ENCODE results near the gene ATG3.

ATG3 gene

GRCh38 chr3:112482675-112483074, 79.1 kb downstream of the ATG3 start:
- Mint-ChIP-seq H3K27me3 (ENCODE audit: low read depth, poor library complexity) (peaks cover 3% of the 10 kb centered on the region), H3K27ac (no peak overlapping the region), H3K36me3 (ENCODE audit: low read depth) (no peaks in the 10 kb centered on the region), H3K9me3 (no peaks in the 10 kb centered on the region), H3K4me3 (no peak overlapping the region), H3K4me1 (no peaks in the 10 kb centered on the region)
- no peak for DNase-seq
- TF ChIP-seq, protein P1, sequence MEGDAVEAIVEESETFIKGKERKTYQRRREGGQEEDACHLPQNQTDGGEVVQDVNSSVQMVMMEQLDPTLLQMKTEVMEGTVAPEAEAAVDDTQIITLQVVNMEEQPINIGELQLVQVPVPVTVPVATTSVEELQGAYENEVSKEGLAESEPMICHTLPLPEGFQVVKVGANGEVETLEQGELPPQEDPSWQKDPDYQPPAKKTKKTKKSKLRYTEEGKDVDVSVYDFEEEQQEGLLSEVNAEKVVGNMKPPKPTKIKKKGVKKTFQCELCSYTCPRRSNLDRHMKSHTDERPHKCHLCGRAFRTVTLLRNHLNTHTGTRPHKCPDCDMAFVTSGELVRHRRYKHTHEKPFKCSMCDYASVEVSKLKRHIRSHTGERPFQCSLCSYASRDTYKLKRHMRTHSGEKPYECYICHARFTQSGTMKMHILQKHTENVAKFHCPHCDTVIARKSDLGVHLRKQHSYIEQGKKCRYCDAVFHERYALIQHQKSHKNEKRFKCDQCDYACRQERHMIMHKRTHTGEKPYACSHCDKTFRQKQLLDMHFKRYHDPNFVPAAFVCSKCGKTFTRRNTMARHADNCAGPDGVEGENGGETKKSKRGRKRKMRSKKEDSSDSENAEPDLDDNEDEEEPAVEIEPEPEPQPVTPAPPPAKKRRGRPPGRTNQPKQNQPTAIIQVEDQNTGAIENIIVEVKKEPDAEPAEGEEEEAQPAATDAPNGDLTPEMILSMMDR (IDR thresholded peaks at IDR 0.05) = no peak

Measured in nephron progenitor cell (in vitro differentiated cells).